ENCODE results near the gene PKM. TPM values are rescaled to one million over a fixed set of nuclear protein-coding genes. Genes with fewer than 3 reads are reported as not detected.

PKM gene
- total RNA-seq, 2 experiments from 2014 or later: 202 to 203 TPM

DNA sequence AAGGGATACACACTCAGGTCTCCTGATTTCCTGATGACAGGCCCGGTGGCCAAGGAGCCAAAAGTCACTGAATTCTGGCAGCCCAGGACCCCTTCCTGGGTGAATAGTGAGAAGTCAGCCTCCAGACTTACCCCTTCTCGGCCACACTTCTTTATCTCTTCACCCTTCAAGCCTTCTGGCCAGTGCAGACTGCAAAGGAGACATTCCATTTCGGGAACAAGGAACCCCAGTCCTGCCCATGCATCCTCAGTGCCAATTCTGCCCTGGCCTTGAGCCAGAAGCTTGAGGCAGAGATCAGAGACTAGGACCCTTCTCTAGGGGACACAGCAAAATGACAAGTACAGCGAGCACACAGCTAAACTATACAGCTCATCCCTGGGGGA lies 62.2 kb downstream of the PKM start:
- intact Hi-C loops (cut with DNase I, micrococcal nuclease): no loop called here
- Mint-ChIP-seq H3K27ac (no peak overlapping the region), H3K36me3 (ENCODE audit: low read depth) (no peaks in the 10 kb centered on the region), H3K4me3 (no peak overlapping the region), H3K9me3 (no peaks in the 10 kb centered on the region), H3K27me3 (no peaks in the 10 kb centered on the region), H3K4me1 (ENCODE audit: low read depth) (no peaks in the 10 kb centered on the region)
- ATAC-seq (ENCODE audit: poor library complexity) (no peak), DNase-seq (no peak)
- Histone ChIP-seq H3K4me3 (ENCODE audit: low read length) (no peak overlapping the region), H3K27me3 (ENCODE audit: control insufficient read depth in 1 of 2, insufficient read depth in 2 of 2, low read length in 2 of 2) (no peaks in the 10 kb centered on the region), H3K27ac (ENCODE audit: low read depth in 1 of 2, low read length in 2 of 2) (no peak overlapping the region), H3K4me1 (ENCODE audit: insufficient read depth, low read length) (peaks cover 7% of the 10 kb centered on the region), H3K36me3 (ENCODE audit: insufficient read depth, low read length) (no peaks in the 10 kb centered on the region), H3K9me3 (ENCODE audit: control insufficient read depth in 1 of 2, insufficient read depth in 1 of 2, low read length in 2 of 2) (peaks cover 0 to 3% of the 10 kb centered on the region in 2 experiments)
- POLR2A ChIA-PET: no interaction called here
- TF ChIP-seq, protein P1, sequence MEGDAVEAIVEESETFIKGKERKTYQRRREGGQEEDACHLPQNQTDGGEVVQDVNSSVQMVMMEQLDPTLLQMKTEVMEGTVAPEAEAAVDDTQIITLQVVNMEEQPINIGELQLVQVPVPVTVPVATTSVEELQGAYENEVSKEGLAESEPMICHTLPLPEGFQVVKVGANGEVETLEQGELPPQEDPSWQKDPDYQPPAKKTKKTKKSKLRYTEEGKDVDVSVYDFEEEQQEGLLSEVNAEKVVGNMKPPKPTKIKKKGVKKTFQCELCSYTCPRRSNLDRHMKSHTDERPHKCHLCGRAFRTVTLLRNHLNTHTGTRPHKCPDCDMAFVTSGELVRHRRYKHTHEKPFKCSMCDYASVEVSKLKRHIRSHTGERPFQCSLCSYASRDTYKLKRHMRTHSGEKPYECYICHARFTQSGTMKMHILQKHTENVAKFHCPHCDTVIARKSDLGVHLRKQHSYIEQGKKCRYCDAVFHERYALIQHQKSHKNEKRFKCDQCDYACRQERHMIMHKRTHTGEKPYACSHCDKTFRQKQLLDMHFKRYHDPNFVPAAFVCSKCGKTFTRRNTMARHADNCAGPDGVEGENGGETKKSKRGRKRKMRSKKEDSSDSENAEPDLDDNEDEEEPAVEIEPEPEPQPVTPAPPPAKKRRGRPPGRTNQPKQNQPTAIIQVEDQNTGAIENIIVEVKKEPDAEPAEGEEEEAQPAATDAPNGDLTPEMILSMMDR (IDR thresholded peaks at IDR 0.05): no peak
- CTCF ChIA-PET: no interaction called here

GRCh38 chr15:72168131-72168807 lies 62.7 kb downstream of the PKM start:
- Mint-ChIP-seq H3K4me3 (no peak overlapping the region), H3K36me3 (ENCODE audit: low read depth) (no peaks in the 10 kb centered on the region), H3K4me1 (ENCODE audit: low read depth) (no peaks in the 10 kb centered on the region), H3K27me3 (no peaks in the 10 kb centered on the region), H3K27ac (no peak overlapping the region), H3K9me3 (no peaks in the 10 kb centered on the region)
- CTCF ChIA-PET: no interaction called here
- DNase-seq (no peak), ATAC-seq (ENCODE audit: poor library complexity) (no peak)
- intact Hi-C loops (cut with DNase I, micrococcal nuclease): no loop called here
- H3K4me1 ChIP-seq (ENCODE audit: insufficient read depth, low read length): peaks cover 7% of the 10 kb centered on the region
- no peak overlapping the region for H3K27ac ChIP-seq (ENCODE audit: low read depth in 1 of 2, low read length in 2 of 2)
- H3K4me3 ChIP-seq (ENCODE audit: low read length): no peak overlapping the region
- TF ChIP-seq, protein P1 (IDR thresholded peaks at IDR 0.05): no peak
- peaks cover 0 to 3% of the 10 kb centered on the region in 2 experiments for H3K9me3 ChIP-seq (ENCODE audit: control insufficient read depth in 1 of 2, insufficient read depth in 1 of 2, low read length in 2 of 2)
- no peaks in the 10 kb centered on the region for H3K27me3 ChIP-seq (ENCODE audit: control insufficient read depth in 1 of 2, insufficient read depth in 2 of 2, low read length in 2 of 2)
- POLR2A ChIA-PET: no interaction called here
- no peaks in the 10 kb centered on the region for H3K36me3 ChIP-seq (ENCODE audit: insufficient read depth, low read length)

GRCh38 chr15:72167445-72167844 lies 63.5 kb downstream of the PKM start:
- Histone ChIP-seq H3K9me3 (ENCODE audit: control insufficient read depth in 1 of 2, insufficient read depth in 1 of 2, low read length in 2 of 2) (peaks cover 0 to 3% of the 10 kb centered on the region in 2 experiments), H3K36me3 (ENCODE audit: insufficient read depth, low read length) (no peaks in the 10 kb centered on the region), H3K27ac (ENCODE audit: low read depth in 1 of 2, low read length in 2 of 2) (no peak overlapping the region), H3K4me1 (ENCODE audit: insufficient read depth, low read length) (peaks cover 7% of the 10 kb centered on the region), H3K27me3 (ENCODE audit: control insufficient read depth in 1 of 2, insufficient read depth in 2 of 2, low read length in 2 of 2) (no peaks in the 10 kb centered on the region), H3K4me3 (ENCODE audit: low read length) (no peak overlapping the region)
- DNase-seq (no peak), ATAC-seq (ENCODE audit: poor library complexity) (no peak)
- no peaks in the 10 kb centered on the region for H3K36me3 Mint-ChIP-seq (ENCODE audit: low read depth)
- ChIA-PET POLR2A (no interaction called here), CTCF (no interaction called here)
- no peaks in the 10 kb centered on the region for H3K27me3 Mint-ChIP-seq
- no peak overlapping the region for H3K27ac Mint-ChIP-seq
- H3K4me3 Mint-ChIP-seq: no peak overlapping the region
- no peaks in the 10 kb centered on the region for H3K4me1 Mint-ChIP-seq (ENCODE audit: low read depth)
- H3K9me3 Mint-ChIP-seq: no peaks in the 10 kb centered on the region
- TF ChIP-seq, protein P1 (IDR thresholded peaks at IDR 0.05): no peak
- intact Hi-C loops (cut with DNase I, micrococcal nuclease): no loop called here

Measured in CD4-positive, alpha-beta T cell (primary cell).